GM18498 (cell line): ENCODE data around the gene NLN.
"Not testable (repeated sequence)": the region's sequence is repeated elsewhere in the genome, so short reads cannot be mapped to it uniquely, and the experiment has no call there.

ENCODE experiments used
- ATAC-seq: cut with Tn5 transposase; IDR thresholded peaks from one replicate; pipeline ENCODE4 v1.9.1; 2021; ENCODE audit warnings: mild to moderate bottlenecking, moderate library complexity; ENCODE audit not compliant: unreplicated experiment

The NLN gene

GRCh38 chr5:65730910-65731309 is 8.9 kb downstream of the NLN start:
- ATAC-seq: no peak

GRCh38 chr5:65732046-65732445 is 10.0 kb downstream of the NLN start:
- not testable (repeated sequence) for ATAC-seq

GRCh38 chr5:65734196-65734775 is 12.3 kb downstream of the NLN start:
- ATAC-seq: not testable (repeated sequence)

- ATAC-seq: no peak
These were observed 12.9 kb downstream of the NLN start for GRCh38 chr5:65734921-65735320.

- no peak for ATAC-seq
These were observed 14.0 kb downstream of the NLN start for GRCh38 chr5:65736011-65736410.

GRCh38 chr5:65737842-65738241 is 15.8 kb downstream of the NLN start:
- ATAC-seq: no peak

GRCh38 chr5:65738305-65738704 is 16.3 kb downstream of the NLN start:
- no peak for ATAC-seq

GRCh38 chr5:65739162-65739561 is 17.2 kb downstream of the NLN start:
- ATAC-seq: no peak

GRCh38 chr5:65742565-65743231 is 20.7 kb downstream of the NLN start:
- ATAC-seq: peak; percentile 81

- no peak for ATAC-seq
These were observed 27.3 kb downstream of the NLN start for GRCh38 chr5:65749221-65749844.

- no peak for ATAC-seq
These were observed 28.0 kb downstream of the NLN start for GRCh38 chr5:65749956-65750355.

GRCh38 chr5:65750938-65751337 is 28.9 kb downstream of the NLN start:
- ATAC-seq: no peak

- ATAC-seq: no peak
These were observed 31.2 kb downstream of the NLN start for GRCh38 chr5:65753189-65753588.

- no peak for ATAC-seq
These were observed 36.6 kb downstream of the NLN start for GRCh38 chr5:65758546-65759144.

GRCh38 chr5:65760504-65761275 is 38.7 kb downstream of the NLN start:
- peak; percentile 64 for ATAC-seq

GRCh38 chr5:65762234-65762633 is 40.2 kb downstream of the NLN start:
- ATAC-seq: no peak

- ATAC-seq: no peak
These were observed 43.6 kb downstream of the NLN start for GRCh38 chr5:65765582-65765981.

GRCh38 chr5:65766175-65766574 is 44.2 kb downstream of the NLN start:
- ATAC-seq: no peak

GRCh38 chr5:65766781-65767180 is 44.8 kb downstream of the NLN start:
- ATAC-seq: no peak

- no peak for ATAC-seq
These were observed 45.6 kb downstream of the NLN start for GRCh38 chr5:65767565-65767964.

GRCh38 chr5:65768723-65769346 is 46.8 kb downstream of the NLN start:
- ATAC-seq: no peak
